PC-3 (cell line): ENCODE data around the gene CDH12. TPM values are rescaled to one million over a fixed set of nuclear protein-coding genes. Genes with fewer than 3 reads are reported as not detected.

Experiments
- ATAC-seq: fragments of 200-7000 bp; cut with Tn5 transposase; 2 replicates; pipeline ENCODE4 v1.9.1; 2020; ENCODE audit warnings: mild to moderate bottlenecking, moderate library complexity
- BruUV-seq: library from RNA; stranded (reverse); fragments of 400-500 nt; replicated peaks from 2 replicates; lab custom pipeline; 2021; lab: Mats Ljungman, UMichigan
- CTCF ChIA-PET: fragments of 300-600 bp; sonication (Branson Sonifier 250); formaldehyde crosslinking; loops from one replicate; lab custom pipeline; 2022; ENCODE audit warnings: antibody characterized with exemption; lab: Charles Lee
- POLR2A ChIA-PET: fragments of 300-600 bp; sonication (Branson Sonifier 250); formaldehyde crosslinking; loops from one replicate; lab custom pipeline; 2022; ENCODE audit warnings: antibody characterized with exemption; ENCODE audit not compliant: unreplicated experiment; lab: Charles Lee
- DNase-seq: peaks from one replicate; pipeline ENCODE4 v3.0.0-alpha.2; 2015
- H2AFZ ChIP-seq: fragments of 300-600 bp; sonication (generic); 2 replicates; pipeline ENCODE4 v1.6.0; 2016; ENCODE audit warnings: antibody characterized with exemption, low read length
- H3F3A ChIP-seq: fragments of 300-600 bp; sonication (generic); one replicate; pipeline ENCODE4 v1.6.0; 2017; ENCODE audit warnings: antibody characterized with exemption, low read length, control low read depth, mild to moderate bottlenecking; ENCODE audit not compliant: unreplicated experiment
- H3K27ac ChIP-seq: fragments of 300-600 bp; sonication (generic); 2 replicates; pipeline ENCODE4 v1.5.1; 2016; ENCODE audit warnings: mild to moderate bottlenecking, low read length
- H3K27me3 ChIP-seq: fragments of 300-600 bp; sonication (generic); 2 replicates; pipeline ENCODE4 v1.6.1; 2016; ENCODE audit warnings: low read length, mixed read lengths
- H3K36me3 ChIP-seq: fragments of 300-600 bp; sonication (generic); 2 replicates; pipeline ENCODE4 v1.6.1; 2016; ENCODE audit warnings: low read depth, mixed run types, low read length, mixed read lengths
- H3K4me1 ChIP-seq: fragments of 300-600 bp; sonication (generic); 2 replicates; pipeline ENCODE4 v1.5.1; 2016; ENCODE audit warnings: low read length; ENCODE audit not compliant: insufficient read depth
- H3K4me2 ChIP-seq: fragments of 300-600 bp; sonication (generic); 2 replicates; pipeline ENCODE4 v1.6.0; 2016; ENCODE audit warnings: low read length
- H3K4me3 ChIP-seq: fragments of 300-600 bp; sonication (generic); 2 replicates; pipeline ENCODE4 v1.5.1; 2016; ENCODE audit warnings: mild to moderate bottlenecking, low read length, mixed read lengths
- H3K79me2 ChIP-seq: fragments of 300-600 bp; sonication (generic); 2 replicates; pipeline ENCODE4 v1.6.1; 2017; ENCODE audit warnings: low read length, mixed read lengths
- H3K9ac ChIP-seq: fragments of 300-600 bp; sonication (generic); 2 replicates; pipeline ENCODE4 v1.6.0; 2016; ENCODE audit warnings: mild to moderate bottlenecking, low read length
- H3K9me2 ChIP-seq: fragments of 300-600 bp; sonication (generic); replicated peaks from 2 replicates; pipeline ENCODE4 v1.6.1; 2016; ENCODE audit warnings: mixed run types, low read length, mixed read lengths
- H3K9me3 ChIP-seq: fragments of 300-600 bp; sonication (generic); 2 replicates; pipeline ENCODE4 v1.6.1; 2016; ENCODE audit warnings: low read length, mixed read lengths
- H4K20me1 ChIP-seq: fragments of 300-600 bp; sonication (generic); 2 replicates; pipeline ENCODE4 v1.6.1; 2016; ENCODE audit warnings: low read length, mixed read lengths
- CTCF ChIP-seq: fragments of 300-600 bp; sonication (generic); conservative IDR thresholded peaks from 2 replicates; pipeline ENCODE4 v1.5.1; 2017; ENCODE audit warnings: antibody characterized with exemption, low read depth, mild to moderate bottlenecking, low read length
- EZH2 ChIP-seq: fragments of 300-600 bp; sonication (generic); IDR thresholded peaks from one replicate; pipeline ENCODE4 v1.6.1; 2017; ENCODE audit warnings: antibody characterized with exemption, mild to moderate bottlenecking, low read length; ENCODE audit not compliant: unreplicated experiment
- EZH2phosphoT487 ChIP-seq: fragments of 300-600 bp; sonication (generic); IDR thresholded peaks from 2 replicates; pipeline ENCODE4 v1.6.1; 2018; ENCODE audit warnings: mild to moderate bottlenecking, antibody characterized with exemption, low read length, borderline replicate concordance
- intact Hi-C: fragments of 100-400 bp; cut with micrococcal nuclease; formaldehyde crosslinking; loops from 2 replicates; pipeline ENCODE4 v1.9.0; 2023
- total RNA-seq: library from RNA; depleted of rRNA; stranded (reverse); fragments of >200 nt; gene quantifications from 2 replicates; pipeline ENCODE4 v1.2.3, GENCODE V29; 2014

The CDH12 gene
- total RNA-seq, 1 experiment from 2014 or later: 0.44 TPM

GRCh38 chr5:22663134-22663533 lies 190.0 kb downstream of the CDH12 start:
- DNase-seq (no peak), ATAC-seq (no peak)
- ChIA-PET CTCF (no interaction called here), POLR2A (no interaction called here)
- H4K20me1 ChIP-seq: no peaks in the 10 kb centered on the region
- no peak overlapping the region for H3K27ac ChIP-seq
- intact Hi-C loops: no loop called here
- no TSS peak for BruUV-seq
- H3K9ac ChIP-seq: no peak overlapping the region
- no peaks in the 10 kb centered on the region for H3K4me1 ChIP-seq
- no peaks in the 10 kb centered on the region for H3K9me3 ChIP-seq
- no peak overlapping the region for H3K4me2 ChIP-seq
- TF ChIP-seq EZH2phosphoT487 (no peak), CTCF (no peak), EZH2 (no peak)
- H3K36me3 ChIP-seq: no peaks in the 10 kb centered on the region
- H3K4me3 ChIP-seq: no peak overlapping the region
- H2AFZ ChIP-seq: no peak overlapping the region
- no peaks in the 10 kb centered on the region for H3K27me3 ChIP-seq
- H3F3A ChIP-seq: no peaks in the 10 kb centered on the region
- H3K79me2 ChIP-seq: no peaks in the 10 kb centered on the region
- H3K9me2 ChIP-seq: no peaks in the 10 kb centered on the region

GRCh38 chr5:22662391-22662790 lies 190.8 kb downstream of the CDH12 start:
- Histone ChIP-seq H2AFZ (no peak overlapping the region), H3K4me1 (no peaks in the 10 kb centered on the region), H3K27ac (no peak overlapping the region), H3K4me3 (no peak overlapping the region), H3K79me2 (no peaks in the 10 kb centered on the region), H3K9ac (no peak overlapping the region), H3K4me2 (no peak overlapping the region), H3K9me2 (no peaks in the 10 kb centered on the region), H3K36me3 (no peaks in the 10 kb centered on the region), H3K9me3 (no peaks in the 10 kb centered on the region), H3F3A (no peaks in the 10 kb centered on the region), H3K27me3 (no peaks in the 10 kb centered on the region), H4K20me1 (no peaks in the 10 kb centered on the region)
- DNase-seq (no peak), ATAC-seq (no peak)
- CTCF ChIA-PET: no interaction called here
- no TSS peak for BruUV-seq
- TF ChIP-seq CTCF (no peak), EZH2 (no peak), EZH2phosphoT487 (no peak)
- POLR2A ChIA-PET: no interaction called here
- intact Hi-C loops: no loop called here

- ATAC-seq (no peak), DNase-seq (no peak)
- Histone ChIP-seq H3K9me3 (0 out of 2 replicates have a peak, but pooled peaks cover 4% of the 10 kb centered on the region), H3K4me1 (peaks cover 8% of the 10 kb centered on the region; the same call in 1 of the 2 replicates), H4K20me1 (no peaks in the 10 kb centered on the region), H3K4me2 (no peak overlapping the region), H3F3A (no peaks in the 10 kb centered on the region), H2AFZ (no peak overlapping the region), H3K27ac (no peak overlapping the region), H3K27me3 (no peaks in the 10 kb centered on the region), H3K79me2 (no peaks in the 10 kb centered on the region), H3K9ac (no peak overlapping the region), H3K36me3 (no peaks in the 10 kb centered on the region), H3K9me2 (no peaks in the 10 kb centered on the region), H3K4me3 (no peak overlapping the region)
- no TSS peak for BruUV-seq
- TF ChIP-seq EZH2phosphoT487: no peak
- no peak for TF ChIP-seq CTCF
- TF ChIP-seq EZH2: no peak
- POLR2A ChIA-PET: no interaction called here
- CTCF ChIA-PET: no interaction called here
- intact Hi-C loops: no loop called here
Observed at GRCh38 chr5:22651355-22651754, 201.8 kb downstream of the CDH12 start.
